ENCODE data around the gene TLE7.
A peak's percentile ranks its signal among the peaks of the same experiment; 100 is the strongest.

- TF ChIP-seq, protein P1, sequence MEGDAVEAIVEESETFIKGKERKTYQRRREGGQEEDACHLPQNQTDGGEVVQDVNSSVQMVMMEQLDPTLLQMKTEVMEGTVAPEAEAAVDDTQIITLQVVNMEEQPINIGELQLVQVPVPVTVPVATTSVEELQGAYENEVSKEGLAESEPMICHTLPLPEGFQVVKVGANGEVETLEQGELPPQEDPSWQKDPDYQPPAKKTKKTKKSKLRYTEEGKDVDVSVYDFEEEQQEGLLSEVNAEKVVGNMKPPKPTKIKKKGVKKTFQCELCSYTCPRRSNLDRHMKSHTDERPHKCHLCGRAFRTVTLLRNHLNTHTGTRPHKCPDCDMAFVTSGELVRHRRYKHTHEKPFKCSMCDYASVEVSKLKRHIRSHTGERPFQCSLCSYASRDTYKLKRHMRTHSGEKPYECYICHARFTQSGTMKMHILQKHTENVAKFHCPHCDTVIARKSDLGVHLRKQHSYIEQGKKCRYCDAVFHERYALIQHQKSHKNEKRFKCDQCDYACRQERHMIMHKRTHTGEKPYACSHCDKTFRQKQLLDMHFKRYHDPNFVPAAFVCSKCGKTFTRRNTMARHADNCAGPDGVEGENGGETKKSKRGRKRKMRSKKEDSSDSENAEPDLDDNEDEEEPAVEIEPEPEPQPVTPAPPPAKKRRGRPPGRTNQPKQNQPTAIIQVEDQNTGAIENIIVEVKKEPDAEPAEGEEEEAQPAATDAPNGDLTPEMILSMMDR (IDR thresholded peaks at IDR 0.05) = peak; percentile 33 to 59 (median 49)
- no peak for TF ChIP-seq POLR2A (IDR thresholded peaks at IDR 0.05)
Measured at GRCh38 chr16:71479420-71479819, 37.6 kb upstream of the TLE7 start.

All from right lobe of liver (tissue), 4 donors.